Measurements from ENCODE around the gene CD22.

DNA sequence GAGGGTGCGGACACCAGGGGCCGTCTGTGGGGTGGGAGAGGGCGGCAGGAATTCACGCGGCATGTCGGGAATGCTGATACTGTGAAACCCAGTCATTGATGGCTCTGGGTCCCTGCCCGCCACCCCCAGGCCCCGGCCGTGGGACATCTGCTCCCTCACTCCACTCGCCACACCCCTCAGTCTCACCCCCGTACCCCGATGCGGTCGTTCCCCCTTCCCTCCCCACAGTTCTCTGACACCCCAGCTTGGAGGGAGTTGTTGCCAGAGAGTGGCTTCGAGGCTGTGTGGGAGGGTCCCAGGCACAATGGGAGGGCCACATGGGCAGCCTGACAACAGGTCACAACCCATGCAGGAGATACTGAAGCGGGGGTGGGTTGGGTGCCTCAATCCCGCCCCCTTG is 35.2 kb upstream of the CD22 start:
- TF ChIP-seq, protein P1, sequence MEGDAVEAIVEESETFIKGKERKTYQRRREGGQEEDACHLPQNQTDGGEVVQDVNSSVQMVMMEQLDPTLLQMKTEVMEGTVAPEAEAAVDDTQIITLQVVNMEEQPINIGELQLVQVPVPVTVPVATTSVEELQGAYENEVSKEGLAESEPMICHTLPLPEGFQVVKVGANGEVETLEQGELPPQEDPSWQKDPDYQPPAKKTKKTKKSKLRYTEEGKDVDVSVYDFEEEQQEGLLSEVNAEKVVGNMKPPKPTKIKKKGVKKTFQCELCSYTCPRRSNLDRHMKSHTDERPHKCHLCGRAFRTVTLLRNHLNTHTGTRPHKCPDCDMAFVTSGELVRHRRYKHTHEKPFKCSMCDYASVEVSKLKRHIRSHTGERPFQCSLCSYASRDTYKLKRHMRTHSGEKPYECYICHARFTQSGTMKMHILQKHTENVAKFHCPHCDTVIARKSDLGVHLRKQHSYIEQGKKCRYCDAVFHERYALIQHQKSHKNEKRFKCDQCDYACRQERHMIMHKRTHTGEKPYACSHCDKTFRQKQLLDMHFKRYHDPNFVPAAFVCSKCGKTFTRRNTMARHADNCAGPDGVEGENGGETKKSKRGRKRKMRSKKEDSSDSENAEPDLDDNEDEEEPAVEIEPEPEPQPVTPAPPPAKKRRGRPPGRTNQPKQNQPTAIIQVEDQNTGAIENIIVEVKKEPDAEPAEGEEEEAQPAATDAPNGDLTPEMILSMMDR (conservative IDR thresholded peaks at IDR 0.05; ENCODE audit: low read depth, low read length), result no peak
- TF ChIP-seq EZH2 (IDR thresholded peaks at IDR 0.05; ENCODE audit: borderline replicate concordance, low read depth, low read length, poor library complexity, severe bottlenecking), result no peak
